IMR-90 (cell line): ENCODE data around the gene GRIN1. TPM values are rescaled to one million over a fixed set of nuclear protein-coding genes. Genes with fewer than 3 reads are reported as not detected.

Experiments used
- ATAC-seq: fragments of 200-7000 bp; cut with Tn5 transposase; 2 replicates; pipeline ENCODE4 v1.9.1; 2020; ENCODE audit warnings: low read depth, mild to moderate bottlenecking, moderate library complexity
- BruUV-seq: library from RNA; stranded (reverse); fragments of 400-500 nt; replicated peaks from 2 replicates; lab custom pipeline; 2021; lab: Mats Ljungman, UMichigan
- CTCF ChIA-PET: fragments of 300-600 bp; formaldehyde crosslinking; extraction: SDS; loops from one replicate; lab custom pipeline; 2021; ENCODE audit warnings: antibody characterized with exemption; lab: Yijun Ruan, JAX
- POLR2A ChIA-PET: fragments of 300-600 bp; sonication (Branson Sonifier 250); formaldehyde crosslinking; loops from one replicate; lab custom pipeline; 2022; ENCODE audit warnings: antibody characterized with exemption; ENCODE audit not compliant: unreplicated experiment; lab: Charles Lee
- DNase-seq: peaks from one replicate; pipeline ENCODE4 v3.0.0; 2013
- H2AFZ ChIP-seq: replicated peaks from 2 replicates; pipeline ENCODE3; 2013; ENCODE audit warnings: low read length, mild to moderate bottlenecking; ENCODE audit not compliant: poor library complexity
- H2AK5ac ChIP-seq: 2 replicates; pipeline ENCODE4 v1.6.1; 2013; ENCODE audit warnings: low read depth, low read length, inconsistent platforms
- H2AK9ac ChIP-seq: replicated peaks from 2 replicates; pipeline ENCODE3; 2013; ENCODE audit warnings: mild to moderate bottlenecking, low read depth, low read length, moderate library complexity; ENCODE audit not compliant: poor library complexity
- H2BK120ac ChIP-seq: 2 replicates; pipeline ENCODE4 v1.6.1; 2013; ENCODE audit warnings: low read depth, low read length, inconsistent platforms
- H2BK15ac ChIP-seq: 3 replicates; pipeline ENCODE4 v1.6.1; 2013; ENCODE audit warnings: low read depth, low read length, inconsistent platforms
- H2BK20ac ChIP-seq: 2 replicates; pipeline ENCODE4 v1.6.1; 2013; ENCODE audit warnings: low read depth, mild to moderate bottlenecking, inconsistent platforms, low read length, moderate library complexity
- H2BK5ac ChIP-seq: 2 replicates; pipeline ENCODE4 v1.6.1; 2013; ENCODE audit warnings: mild to moderate bottlenecking, low read depth, low read length, inconsistent platforms; ENCODE audit not compliant: poor library complexity, severe bottlenecking
- H3K14ac ChIP-seq: replicated peaks from 2 replicates; pipeline ENCODE4 v1.6.1; 2013; ENCODE audit warnings: low read depth, low read length, inconsistent platforms
- H3K18ac ChIP-seq: 2 replicates; pipeline ENCODE4 v1.6.1; 2013; ENCODE audit warnings: low read depth, low read length, control low read depth
- H3K23ac ChIP-seq: 2 replicates; pipeline ENCODE4 v1.6.1; 2013; ENCODE audit warnings: low read depth, low read length, inconsistent platforms
- H3K27ac ChIP-seq: 2 replicates; pipeline ENCODE4 v1.5.1; 2013; ENCODE audit warnings: mild to moderate bottlenecking, control low read depth, low read length; ENCODE audit not compliant: insufficient read depth
- H3K27me3 ChIP-seq: 2 replicates; pipeline ENCODE4 v1.6.1; 2013; ENCODE audit warnings: low read length; ENCODE audit not compliant: control insufficient read depth, insufficient read depth
- H3K36me3 ChIP-seq: 2 replicates; pipeline ENCODE4 v1.6.1; 2013; ENCODE audit warnings: low read length, mixed read lengths; ENCODE audit not compliant: control insufficient read depth, insufficient read depth
- H3K4ac ChIP-seq: 2 replicates; pipeline ENCODE4 v1.6.1; 2013; ENCODE audit warnings: low read depth, low read length, inconsistent platforms
- H3K4me1 ChIP-seq: 2 replicates; pipeline ENCODE4 v1.6.1; 2013; ENCODE audit warnings: low read length, mixed read lengths; ENCODE audit not compliant: control insufficient read depth, insufficient read depth
- H3K4me2 ChIP-seq: 2 replicates; pipeline ENCODE4 v1.6.1; 2013; ENCODE audit warnings: low read depth, mild to moderate bottlenecking, control low read depth, low read length, moderate library complexity
- H3K4me3 ChIP-seq: 2 replicates; pipeline ENCODE4 v1.5.1; 2013; ENCODE audit warnings: low read depth, mild to moderate bottlenecking, control low read depth, low read length, moderate library complexity; ENCODE audit not compliant: insufficient read depth
- H3K56ac ChIP-seq: 2 replicates; pipeline ENCODE4 v1.6.1; 2013; ENCODE audit warnings: low read length, inconsistent platforms; ENCODE audit not compliant: insufficient read depth; ENCODE audit errors: extremely low read depth
- H3K79me1 ChIP-seq, 2 experiments: 2 replicates each; pipeline ENCODE4 v1.6.1; 2013; ENCODE audit warnings: low read length in 2 of 2, inconsistent platforms in 1 of 2, low read depth in 1 of 2
- H3K9ac ChIP-seq: 2 replicates; pipeline ENCODE4 v1.6.1; 2013; ENCODE audit warnings: low read depth, low read length, control low read depth
- H3K9me1 ChIP-seq: 2 replicates; pipeline ENCODE4 v1.6.1; 2013; ENCODE audit warnings: low read length, inconsistent platforms; ENCODE audit not compliant: insufficient read depth
- H3K9me3 ChIP-seq: 2 replicates; pipeline ENCODE4 v1.6.1; 2013; ENCODE audit warnings: low read length; ENCODE audit not compliant: control insufficient read depth, insufficient read depth
- H4K20me1 ChIP-seq: 2 replicates; pipeline ENCODE4 v1.6.1; 2013; ENCODE audit warnings: low read length, inconsistent platforms; ENCODE audit not compliant: insufficient read depth
- H4K5ac ChIP-seq: 2 replicates; pipeline ENCODE4 v1.6.1; 2013; ENCODE audit warnings: mild to moderate bottlenecking, low read depth, low read length, control low read depth
- H4K8ac ChIP-seq, 2 experiments: 2 replicates each; pipeline ENCODE4 v1.6.1; 2013; ENCODE audit warnings: low read depth in 2 of 2, low read length in 2 of 2, control low read depth in 1 of 2, inconsistent platforms in 1 of 2
- H4K91ac ChIP-seq: 2 replicates; pipeline ENCODE4 v1.6.1; 2013; ENCODE audit warnings: low read depth, low read length, inconsistent platforms; ENCODE audit not compliant: insufficient read depth
- BHLHE40 ChIP-seq: fragments of 150-350 bp; IDR thresholded peaks from 2 replicates; pipeline ENCODE4 v1.6.1; 2016; ENCODE audit warnings: mild to moderate bottlenecking, low read depth, low read length
- CEBPB ChIP-seq: IDR thresholded peaks from 2 replicates; pipeline ENCODE4 v1.6.1; 2012; ENCODE audit warnings: low read depth, low read length, improper control_type of control experiment
- CHD1 ChIP-seq: IDR thresholded peaks from 2 replicates; pipeline ENCODE4 v1.6.1; 2012; ENCODE audit warnings: low read depth, low read length, improper control_type of control experiment
- CTCF ChIP-seq: conservative IDR thresholded peaks from 2 replicates; pipeline ENCODE4 v1.5.1; 2012; ENCODE audit warnings: mild to moderate bottlenecking, low read depth, low read length, improper control_type of control experiment
- FOS ChIP-seq: fragments of 150-350 bp; IDR thresholded peaks from 2 replicates; pipeline ENCODE4 v1.6.1; 2016; ENCODE audit warnings: low read depth, low read length
- MAFK ChIP-seq: IDR thresholded peaks from 2 replicates; pipeline ENCODE4 v1.6.1; 2012; ENCODE audit warnings: low read depth, low read length, improper control_type of control experiment
- MAZ ChIP-seq: IDR thresholded peaks from 2 replicates; pipeline ENCODE4 v1.6.1; 2012; ENCODE audit warnings: low read depth, mild to moderate bottlenecking, low read length, improper control_type of control experiment, moderate library complexity, borderline replicate concordance
- NFE2L2 ChIP-seq: fragments of 150-350 bp; IDR thresholded peaks from 2 replicates; pipeline ENCODE4 v1.6.1; 2016; ENCODE audit warnings: low read depth, mild to moderate bottlenecking, low read length
- POLR2A ChIP-seq: IDR thresholded peaks from 2 replicates; pipeline ENCODE4 v1.6.1; 2012; ENCODE audit warnings: mild to moderate bottlenecking, low read depth, low read length
- RAD21 ChIP-seq: IDR thresholded peaks from 2 replicates; pipeline ENCODE4 v1.6.1; 2012; ENCODE audit warnings: low read length, improper control_type of control experiment
- RCOR1 ChIP-seq: IDR thresholded peaks from 2 replicates; pipeline ENCODE4 v1.6.1; 2012; ENCODE audit warnings: mild to moderate bottlenecking, low read length, improper control_type of control experiment; ENCODE audit not compliant: insufficient replicate concordance
- RFX5 ChIP-seq: IDR thresholded peaks from 2 replicates; pipeline ENCODE4 v1.8.0; 2012; ENCODE audit warnings: low read depth, mild to moderate bottlenecking, low read length, moderate library complexity
- WGBS, 2 experiments: methylation state at CpG; one replicate each; pipeline versions ENCODE4 v1.1.5 to v1.1.7; 2013; ENCODE audit warnings: missing lambda C conversion rate in 2 of 2; ENCODE audit not compliant: insufficient read length in 1 of 2; ENCODE audit errors: extremely low coverage in 2 of 2; 5-methylcytosine and 5-hydroxymethylcytosine counted together
- dilution Hi-C: fragments of 300-500 bp; cut with HindIII; formaldehyde crosslinking; loops from one replicate; pipeline ENCODE4 v1.14.3; 2018; ENCODE audit warnings: low sequenced_read_pairs; ENCODE audit not compliant: unreplicated experiment
- in situ Hi-C: fragments of 300-500 bp; cut with MboI; formaldehyde crosslinking; loops from 3 replicates; pipeline ENCODE4 v1.14.3; 2019; ENCODE audit warnings: low sequenced_read_pairs, inconsistent platforms, mixed read lengths
- intact Hi-C: fragments of 100-400 bp; cut with micrococcal nuclease; formaldehyde crosslinking; loops from 2 replicates; pipeline ENCODE4 v1.10.0; 2022
- polyA plus RNA-seq, 3 experiments: library from polyadenylated mRNA; depleted of rRNA; stranded (reverse); fragments of >200 nt; gene quantifications; 2 replicates each; pipeline ENCODE4 v1.2.3, GENCODE V29; 2012; ENCODE audit warnings: low replicate concordance in 1 of 3
- total RNA-seq: library from RNA; depleted of rRNA; stranded (reverse); fragments of >200 nt; gene quantifications from 2 replicates; pipeline ENCODE4 v1.2.3, GENCODE V29; 2012

GRIN1 gene
- total and polyA plus RNA-seq, 2 of the 4 experiments (the other 2 are of a cell fraction) = 0.09 TPM; not detected in 1

GRCh38 chr9:137214620-137215019 is 75.7 kb downstream of the GRIN1 start:
- peaks cover 6% of the 10 kb centered on the region for H3K4me1 ChIP-seq
- H3K79me1 ChIP-seq = peaks cover 0 to 6% of the 10 kb centered on the region in 2 experiments; a peak in 1 of 4 replicates
- intact Hi-C loops = no loop called here
- dilution Hi-C loops = no loop called here
- no peak overlapping the region for H3K27ac ChIP-seq
- ChIA-PET CTCF (no interaction called here), POLR2A (no interaction called here)
- no peaks in the 10 kb centered on the region for H3K27me3 ChIP-seq
- no peak overlapping the region for H3K4me2 ChIP-seq
- peaks cover 3% of the 10 kb centered on the region; the same call in 1 of the 2 replicates for H3K9me1 ChIP-seq
- 94% methylated on average over 12 of the region's 19 CpGs; no CpG with 5 or more reads in 1 of the 2 experiments for WGBS, 2 experiments
- no peak overlapping the region for H2BK20ac ChIP-seq
- H4K8ac ChIP-seq = no peak overlapping the region
- H3K23ac ChIP-seq = no peak overlapping the region
- H4K5ac ChIP-seq = no peak overlapping the region
- H4K91ac ChIP-seq = no peak overlapping the region
- DNase-seq (no peak), ATAC-seq (no peak)
- no peak overlapping the region for H3K4me3 ChIP-seq
- H2AK5ac ChIP-seq = no peak overlapping the region
- BruUV-seq = no TSS peak
- H2AFZ ChIP-seq = no peak overlapping the region
- H2BK15ac ChIP-seq = no peak overlapping the region
- no peak overlapping the region for H2AK9ac ChIP-seq
- no peak for TF ChIP-seq FOS
- no peak for TF ChIP-seq MAZ
- TF ChIP-seq RFX5 = no peak
- TF ChIP-seq CEBPB = no peak
- TF ChIP-seq MAFK = no peak
- TF ChIP-seq RCOR1 = no peak
- no peak for TF ChIP-seq CHD1
- TF ChIP-seq BHLHE40 = no peak
- no peak for TF ChIP-seq POLR2A
- TF ChIP-seq RAD21 = no peak
- TF ChIP-seq NFE2L2 = no peak
- TF ChIP-seq CTCF = no peak
- H4K20me1 ChIP-seq = no peaks in the 10 kb centered on the region
- no peaks in the 10 kb centered on the region for H3K9me3 ChIP-seq
- H3K4ac ChIP-seq = no peak overlapping the region
- in situ Hi-C loops = no loop called here
- peaks cover 19% of the 10 kb centered on the region for H3K36me3 ChIP-seq
- no peak overlapping the region for H2BK5ac ChIP-seq
- no peak overlapping the region for H3K56ac ChIP-seq
- no peak overlapping the region for H3K9ac ChIP-seq
- no peak overlapping the region for H3K18ac ChIP-seq
- no peak overlapping the region for H2BK120ac ChIP-seq
- no peak overlapping the region for H3K14ac ChIP-seq
